ENCODE results near the gene NPTXR. TPM values are rescaled to one million over a fixed set of nuclear protein-coding genes. Genes with fewer than 3 reads are reported as not detected.

The NPTXR gene
- total and polyA plus RNA-seq, 2 donors (not counting 3 experiments of a cell fraction or from before 2014, with no cell fraction given): 0.37 to 0.73 TPM

- no peak for FAIRE-seq
- no peaks in the 10 kb centered on the region for H3K36me3 ChIP-seq (ENCODE audit: control insufficient read depth in 2 of 2, extremely low read depth in 1 of 2, insufficient read depth in 2 of 2, low read length in 2 of 2)
- H3K9ac ChIP-seq (replicated peaks; ENCODE audit: extremely low read depth, insufficient read depth, low read length): no peak overlapping the region
- H3K27ac ChIP-seq (ENCODE audit: insufficient read depth, low read depth, low read length): no peak overlapping the region
- no peaks in the 10 kb centered on the region for H4K20me1 ChIP-seq (replicated peaks; ENCODE audit: control insufficient read depth, extremely low read depth, insufficient read depth, low read length)
- H3K4me2 ChIP-seq (ENCODE audit: insufficient read depth, low read length): no peak overlapping the region
- no peaks in the 10 kb centered on the region for H3K4me1 ChIP-seq (ENCODE audit: control insufficient read depth, extremely low read depth, insufficient read depth, low read length)
- H2AFZ ChIP-seq (ENCODE audit: low read depth, low read length): no peak overlapping the region
- no peaks in the 10 kb centered on the region for H3K79me2 ChIP-seq (ENCODE audit: control insufficient read depth, insufficient read depth, low read length)
- H3K9me1 ChIP-seq (replicated peaks; ENCODE audit: control insufficient read depth, extremely low read depth, insufficient read depth, low read length): no peaks in the 10 kb centered on the region
- dilution Hi-C loops (cut with MboI; ENCODE audit: extremely low pct_ligation_motif_present, low sequenced_read_pairs): no loop called here
- POLR2A ChIA-PET: no interaction called here
- no peak overlapping the region for H3K4me3 ChIP-seq (replicated peaks in 1 of 3; ENCODE audit: insufficient read depth in 1 of 3, low read depth in 1 of 3, low read length in 3 of 3)
- CTCF ChIA-PET: interaction anchor here (1.7 kb wide), 1 partner anchor 68 kb away, joined by 5 read pairs; no protein-coding TSS in a partner anchor
- DNase-seq (ENCODE audit: low read depth, low spot score): no peak
- no TSS peak for BruUV-seq (replicated peaks)
- TF ChIP-seq MYC (IDR thresholded peaks at IDR 0.05; ENCODE audit: low read depth, low read length) (no peak), POLR2AphosphoS5 (IDR thresholded peaks at IDR 0.05; ENCODE audit: insufficient read depth, low read depth, low read length) (no peak)
- TF ChIP-seq, protein P1, sequence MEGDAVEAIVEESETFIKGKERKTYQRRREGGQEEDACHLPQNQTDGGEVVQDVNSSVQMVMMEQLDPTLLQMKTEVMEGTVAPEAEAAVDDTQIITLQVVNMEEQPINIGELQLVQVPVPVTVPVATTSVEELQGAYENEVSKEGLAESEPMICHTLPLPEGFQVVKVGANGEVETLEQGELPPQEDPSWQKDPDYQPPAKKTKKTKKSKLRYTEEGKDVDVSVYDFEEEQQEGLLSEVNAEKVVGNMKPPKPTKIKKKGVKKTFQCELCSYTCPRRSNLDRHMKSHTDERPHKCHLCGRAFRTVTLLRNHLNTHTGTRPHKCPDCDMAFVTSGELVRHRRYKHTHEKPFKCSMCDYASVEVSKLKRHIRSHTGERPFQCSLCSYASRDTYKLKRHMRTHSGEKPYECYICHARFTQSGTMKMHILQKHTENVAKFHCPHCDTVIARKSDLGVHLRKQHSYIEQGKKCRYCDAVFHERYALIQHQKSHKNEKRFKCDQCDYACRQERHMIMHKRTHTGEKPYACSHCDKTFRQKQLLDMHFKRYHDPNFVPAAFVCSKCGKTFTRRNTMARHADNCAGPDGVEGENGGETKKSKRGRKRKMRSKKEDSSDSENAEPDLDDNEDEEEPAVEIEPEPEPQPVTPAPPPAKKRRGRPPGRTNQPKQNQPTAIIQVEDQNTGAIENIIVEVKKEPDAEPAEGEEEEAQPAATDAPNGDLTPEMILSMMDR (IDR thresholded peaks at IDR 0.05; ENCODE audit: extremely low read depth in 1 of 2, insufficient read depth in 1 of 2, low read depth in 1 of 2, low read length in 2 of 2): no peak
- H3K27me3 ChIP-seq (ENCODE audit: control insufficient read depth in 2 of 2, insufficient read depth in 2 of 2, low read length in 2 of 2): no peaks in the 10 kb centered on the region
- H3K9me3 ChIP-seq (replicated peaks; ENCODE audit: control insufficient read depth, insufficient read depth, low read length): no peaks in the 10 kb centered on the region
- intact Hi-C loops (cut with micrococcal nuclease): no loop called here
Measured at GRCh38 chr22:38774496-38775166, 69.2 kb downstream of the NPTXR start.

- intact Hi-C loops (cut with micrococcal nuclease): no loop called here
- no peak for DNase-seq (ENCODE audit: low read depth, low spot score)
Measured at GRCh38 chr22:38773363-38773946, 70.4 kb downstream of the NPTXR start.

More at GRCh38 chr22:38773363-38773946, 70.4 kb downstream of the NPTXR start:
- ChIA-PET CTCF (no interaction called here), POLR2A (no interaction called here)
- no peaks in the 10 kb centered on the region for H3K27me3 ChIP-seq (ENCODE audit: control insufficient read depth in 2 of 2, insufficient read depth in 2 of 2, low read length in 2 of 2)
- no peak for FAIRE-seq
- dilution Hi-C loops (cut with MboI; ENCODE audit: extremely low pct_ligation_motif_present, low sequenced_read_pairs): no loop called here
- H3K4me2 ChIP-seq (ENCODE audit: insufficient read depth, low read length): no peak overlapping the region
- no peaks in the 10 kb centered on the region for H3K9me1 ChIP-seq (replicated peaks; ENCODE audit: control insufficient read depth, extremely low read depth, insufficient read depth, low read length)
- H3K9me3 ChIP-seq (replicated peaks; ENCODE audit: control insufficient read depth, insufficient read depth, low read length): no peaks in the 10 kb centered on the region
- H3K9ac ChIP-seq (replicated peaks; ENCODE audit: extremely low read depth, insufficient read depth, low read length): no peak overlapping the region
- no peak overlapping the region for H3K27ac ChIP-seq (ENCODE audit: insufficient read depth, low read depth, low read length)
- H4K20me1 ChIP-seq (replicated peaks; ENCODE audit: control insufficient read depth, extremely low read depth, insufficient read depth, low read length): no peaks in the 10 kb centered on the region
- no peaks in the 10 kb centered on the region for H3K79me2 ChIP-seq (ENCODE audit: control insufficient read depth, insufficient read depth, low read length)
- H3K36me3 ChIP-seq (ENCODE audit: control insufficient read depth in 2 of 2, extremely low read depth in 1 of 2, insufficient read depth in 2 of 2, low read length in 2 of 2): no peaks in the 10 kb centered on the region
- TF ChIP-seq GATA2 (IDR thresholded peaks at IDR 0.05; ENCODE audit: insufficient read depth, insufficient read length, low read depth, low read length) (no peak), POLR2AphosphoS5 (IDR thresholded peaks at IDR 0.05; ENCODE audit: insufficient read depth, low read depth, low read length) (no peak), POLR2A (IDR thresholded peaks at IDR 0.05; ENCODE audit: low read depth, low read length) (no peak), FOS (IDR thresholded peaks at IDR 0.05; ENCODE audit: borderline replicate concordance, insufficient read depth, low read length) (no peak)
- TF ChIP-seq, protein P2, sequence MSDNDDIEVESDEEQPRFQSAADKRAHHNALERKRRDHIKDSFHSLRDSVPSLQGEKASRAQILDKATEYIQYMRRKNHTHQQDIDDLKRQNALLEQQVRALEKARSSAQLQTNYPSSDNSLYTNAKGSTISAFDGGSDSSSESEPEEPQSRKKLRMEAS (IDR thresholded peaks at IDR 0.05; ENCODE audit: insufficient read depth, insufficient read length): no peak
- TF ChIP-seq, protein P1 (IDR thresholded peaks at IDR 0.05; ENCODE audit: extremely low read depth in 1 of 2, insufficient read depth in 1 of 2, low read depth in 1 of 2, low read length in 2 of 2): no peak
- no peak overlapping the region for H2AFZ ChIP-seq (ENCODE audit: low read depth, low read length)
- no TSS peak for BruUV-seq (replicated peaks)
- no peak overlapping the region for H3K4me3 ChIP-seq (replicated peaks in 1 of 3; ENCODE audit: insufficient read depth in 1 of 3, low read depth in 1 of 3, low read length in 3 of 3)
- H3K4me1 ChIP-seq (ENCODE audit: control insufficient read depth, extremely low read depth, insufficient read depth, low read length): no peaks in the 10 kb centered on the region
